Measurements from ENCODE around the gene CDK5RAP1. TPM values are rescaled to one million over a fixed set of nuclear protein-coding genes. Genes with fewer than 3 reads are reported as not detected.

The CDK5RAP1 gene, protein sequence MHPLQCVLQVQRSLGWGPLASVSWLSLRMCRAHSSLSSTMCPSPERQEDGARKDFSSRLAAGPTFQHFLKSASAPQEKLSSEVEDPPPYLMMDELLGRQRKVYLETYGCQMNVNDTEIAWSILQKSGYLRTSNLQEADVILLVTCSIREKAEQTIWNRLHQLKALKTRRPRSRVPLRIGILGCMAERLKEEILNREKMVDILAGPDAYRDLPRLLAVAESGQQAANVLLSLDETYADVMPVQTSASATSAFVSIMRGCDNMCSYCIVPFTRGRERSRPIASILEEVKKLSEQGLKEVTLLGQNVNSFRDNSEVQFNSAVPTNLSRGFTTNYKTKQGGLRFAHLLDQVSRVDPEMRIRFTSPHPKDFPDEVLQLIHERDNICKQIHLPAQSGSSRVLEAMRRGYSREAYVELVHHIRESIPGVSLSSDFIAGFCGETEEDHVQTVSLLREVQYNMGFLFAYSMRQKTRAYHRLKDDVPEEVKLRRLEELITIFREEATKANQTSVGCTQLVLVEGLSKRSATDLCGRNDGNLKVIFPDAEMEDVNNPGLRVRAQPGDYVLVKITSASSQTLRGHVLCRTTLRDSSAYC
- total RNA-seq (2022; extraction: Qiagen RNA extraction; ENCODE audit: low read depth): 30.8 to 38.5 TPM (median 34.0 TPM) in 5 replicates

GRCh38 chr20:33401184-33401920, at the start of gene CDK5RAP1:
CDK5RAP1 (minus strand) TSS chr20:33401519; CDS start chr20:33397064, 4,455 bp downstream.

DNA sequence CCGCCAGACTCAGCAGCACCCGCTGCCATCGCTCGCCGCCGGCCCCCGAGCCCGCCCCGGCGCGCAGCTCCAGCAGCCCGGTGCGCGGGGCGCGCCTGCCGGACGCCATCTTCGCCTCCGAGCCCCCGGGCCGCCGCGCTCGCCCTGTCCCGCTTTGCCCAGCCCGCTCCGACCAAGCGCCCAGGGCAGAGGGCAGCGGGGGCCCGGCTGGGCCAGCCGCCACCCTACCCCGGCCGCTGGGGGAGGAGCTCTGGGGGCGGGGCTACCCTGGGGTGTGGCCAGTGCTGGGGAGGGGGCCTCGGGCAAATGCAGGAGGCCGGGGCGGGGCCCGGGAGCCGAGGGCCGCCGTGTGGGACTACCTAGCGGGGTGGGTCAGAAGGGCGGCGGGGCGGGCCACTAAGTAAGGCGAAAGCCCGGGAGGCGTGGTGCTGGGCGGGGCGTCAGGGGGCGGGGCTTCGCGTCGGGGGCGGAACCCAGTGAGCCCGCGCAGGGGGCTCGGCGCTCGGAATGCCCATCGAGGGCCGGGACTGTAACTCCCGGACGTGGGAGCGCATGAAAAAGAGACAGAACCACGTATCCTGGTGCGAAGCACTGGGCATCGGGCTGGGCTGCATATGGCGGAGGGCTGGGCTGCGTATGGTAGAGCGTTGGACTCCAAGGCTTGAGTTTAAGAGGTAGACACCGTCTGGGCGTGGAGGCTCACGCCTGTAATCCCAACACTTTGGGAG, 42.4 kb upstream of the CDK5RAP1 start, which contains the start of gene SNTA1:
SNTA1 (minus strand) TSS at position 252 of the 728 bp plus-strand sequence; CDS start at position 109, 143 bp downstream.

Other genes with a start within 250 kb of the CDK5RAP1 start
- gene BPIFA2, start 233.4 kb downstream of the CDK5RAP1 start, total RNA-seq (2022; extraction: Qiagen RNA extraction; ENCODE audit: low read depth): not detected in 5 replicates
- not detected in 5 replicates for gene BPIFA3, start 184.2 kb downstream of the CDK5RAP1 start, total RNA-seq (2022; extraction: Qiagen RNA extraction; ENCODE audit: low read depth)
- not detected in 5 replicates for gene BPIFA1, start 165.5 kb downstream of the CDK5RAP1 start, total RNA-seq (2022; extraction: Qiagen RNA extraction; ENCODE audit: low read depth)
- 0.13 to 0.19 TPM in 2 of 5 replicates, not detected in the others for gene BPIFB1, start 118.3 kb downstream of the CDK5RAP1 start, total RNA-seq (2022; extraction: Qiagen RNA extraction; ENCODE audit: low read depth)
- 7.9 to 12.8 TPM (median 12.3 TPM) in 5 replicates for gene SNTA1, start 42.2 kb upstream of the CDK5RAP1 start, total RNA-seq (2022; extraction: Qiagen RNA extraction; ENCODE audit: low read depth)
- 3.8 to 7.4 TPM (median 6.3 TPM) in 5 replicates for gene CBFA2T2, start 88.6 kb upstream of the CDK5RAP1 start, total RNA-seq (2022; extraction: Qiagen RNA extraction; ENCODE audit: low read depth)

Data from A549 treated with RU486 at 1 μM for 4 hours (cell line).